ENCODE results near the gene DPPA5.
A peak's percentile ranks its signal among the peaks of the same experiment; 100 is the strongest.
"Not testable (repeated sequence)": the region's sequence is repeated elsewhere in the genome, so short reads cannot be mapped to it uniquely, and the experiment has no call there.

Gene DPPA5

DNA sequence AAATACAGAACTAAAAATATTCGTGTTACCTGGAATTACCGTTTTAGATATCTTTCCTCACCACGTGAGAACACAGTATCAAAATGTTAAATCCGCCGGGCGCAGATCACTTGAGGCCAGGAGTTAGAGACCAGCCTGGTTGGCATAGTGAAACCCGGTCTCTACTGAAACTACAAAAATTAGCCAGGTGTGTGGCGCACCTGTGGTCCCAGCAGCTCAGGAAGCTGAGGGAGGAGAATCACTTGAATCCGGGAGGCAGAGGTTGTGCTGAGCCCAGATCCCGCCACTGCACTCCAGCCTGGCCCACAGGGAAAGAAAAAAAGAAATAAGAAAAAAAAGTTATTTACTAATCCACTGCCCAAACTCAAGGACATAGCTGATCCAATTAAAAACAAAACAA, 35.8 kb upstream of the DPPA5 start:
- no peak overlapping the region for H3K27ac ChIP-seq
- TF ChIP-seq, protein P1, sequence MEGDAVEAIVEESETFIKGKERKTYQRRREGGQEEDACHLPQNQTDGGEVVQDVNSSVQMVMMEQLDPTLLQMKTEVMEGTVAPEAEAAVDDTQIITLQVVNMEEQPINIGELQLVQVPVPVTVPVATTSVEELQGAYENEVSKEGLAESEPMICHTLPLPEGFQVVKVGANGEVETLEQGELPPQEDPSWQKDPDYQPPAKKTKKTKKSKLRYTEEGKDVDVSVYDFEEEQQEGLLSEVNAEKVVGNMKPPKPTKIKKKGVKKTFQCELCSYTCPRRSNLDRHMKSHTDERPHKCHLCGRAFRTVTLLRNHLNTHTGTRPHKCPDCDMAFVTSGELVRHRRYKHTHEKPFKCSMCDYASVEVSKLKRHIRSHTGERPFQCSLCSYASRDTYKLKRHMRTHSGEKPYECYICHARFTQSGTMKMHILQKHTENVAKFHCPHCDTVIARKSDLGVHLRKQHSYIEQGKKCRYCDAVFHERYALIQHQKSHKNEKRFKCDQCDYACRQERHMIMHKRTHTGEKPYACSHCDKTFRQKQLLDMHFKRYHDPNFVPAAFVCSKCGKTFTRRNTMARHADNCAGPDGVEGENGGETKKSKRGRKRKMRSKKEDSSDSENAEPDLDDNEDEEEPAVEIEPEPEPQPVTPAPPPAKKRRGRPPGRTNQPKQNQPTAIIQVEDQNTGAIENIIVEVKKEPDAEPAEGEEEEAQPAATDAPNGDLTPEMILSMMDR (IDR thresholded peaks at IDR 0.05): no peak
- no peak for TF ChIP-seq ZFX (IDR thresholded peaks at IDR 0.05; ENCODE audit: borderline replicate concordance)

DNA sequence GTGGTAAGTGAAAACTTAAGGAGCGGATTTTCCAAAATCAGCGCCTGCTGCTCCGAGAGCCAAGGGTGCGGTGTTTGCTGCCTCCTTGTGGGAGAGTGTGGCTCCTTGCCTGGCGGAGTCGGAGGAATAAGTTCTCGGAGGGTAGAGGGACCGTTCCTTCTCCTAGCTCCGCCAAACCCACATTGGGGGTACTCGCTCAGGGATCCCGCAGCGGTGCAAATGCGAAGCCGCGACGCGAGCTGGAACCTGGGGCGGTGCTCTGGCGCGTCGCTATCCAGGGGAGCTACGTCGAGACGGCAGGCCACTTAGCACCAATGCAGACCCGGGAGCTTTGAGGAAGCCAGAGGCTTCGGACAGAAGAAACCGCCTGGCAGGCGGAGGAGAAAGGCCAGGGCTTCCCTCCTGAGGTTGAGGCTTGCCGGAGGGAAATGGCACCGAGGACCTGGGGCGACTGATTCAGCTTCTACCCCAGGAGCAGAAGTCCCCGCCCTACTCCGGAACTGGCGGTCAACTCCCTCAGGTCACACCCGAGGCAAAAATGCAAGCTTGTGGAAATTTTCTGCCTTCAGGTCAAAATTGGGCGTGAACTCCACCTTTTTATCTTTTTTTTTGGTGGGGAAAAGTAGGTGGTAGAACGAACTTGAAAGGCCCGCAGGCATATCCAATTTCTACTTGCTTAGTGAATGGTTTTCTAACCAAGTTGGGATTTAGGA, 34.9 kb upstream of the DPPA5 start:
- H3K27ac ChIP-seq: no peak overlapping the region
- TF ChIP-seq, protein P1 (IDR thresholded peaks at IDR 0.05): peak; percentile 88
- no peak for TF ChIP-seq ZFX (IDR thresholded peaks at IDR 0.05; ENCODE audit: borderline replicate concordance)

DNA sequence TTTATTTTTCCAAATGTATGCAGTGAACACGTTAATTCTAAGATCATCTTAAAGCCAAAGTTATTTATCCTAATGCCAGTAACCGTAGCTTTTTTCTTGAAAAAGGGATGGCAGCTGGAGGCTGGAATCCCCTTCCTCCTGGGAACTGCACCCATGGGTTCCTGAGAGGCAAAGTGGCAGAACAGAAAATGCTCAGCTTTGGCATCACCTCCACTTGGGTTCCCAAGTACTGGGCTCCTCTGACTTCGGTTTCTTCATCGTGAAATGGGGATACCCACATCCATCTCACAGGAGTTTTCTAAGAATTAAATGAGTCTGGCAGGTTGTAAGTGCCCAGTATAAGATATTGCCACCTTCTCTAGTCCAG, 34.3 kb upstream of the DPPA5 start:
- TF ChIP-seq ZFX (IDR thresholded peaks at IDR 0.05; ENCODE audit: borderline replicate concordance): no peak
- TF ChIP-seq, protein P1 (IDR thresholded peaks at IDR 0.05): no peak
- H3K27ac ChIP-seq: no peak overlapping the region

DNA sequence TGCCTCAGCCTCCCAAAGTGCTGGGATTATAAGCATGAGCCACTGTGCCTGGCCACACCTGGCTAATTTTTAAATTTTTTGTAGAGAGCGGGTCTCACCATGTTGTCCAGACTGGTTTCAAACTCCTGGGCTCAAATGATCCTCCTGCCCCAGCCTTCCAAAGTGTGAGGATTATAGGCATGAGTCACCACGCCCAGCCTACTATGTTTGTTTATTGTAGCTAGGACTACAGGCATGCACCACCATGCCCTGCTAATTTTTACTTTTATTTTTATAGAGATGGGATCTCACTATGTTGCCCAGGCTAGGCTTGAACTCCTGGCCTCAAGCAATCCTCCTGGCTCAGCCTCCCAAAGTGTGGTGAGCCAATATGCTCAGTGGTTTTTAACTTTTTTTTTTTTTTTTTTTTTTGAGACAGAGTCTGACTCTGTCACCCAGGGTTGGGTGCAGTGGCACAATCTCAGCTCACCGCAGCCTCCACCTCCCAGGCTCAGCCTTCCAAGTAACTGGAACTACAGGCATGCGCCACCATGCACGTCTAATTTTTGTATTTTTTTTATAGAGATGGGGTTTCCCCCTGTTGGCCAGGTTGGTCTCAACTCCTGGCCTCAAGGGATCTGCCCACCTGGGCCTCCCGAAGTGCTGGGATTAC, 28.5 kb upstream of the DPPA5 start:
- TF ChIP-seq ZFX (IDR thresholded peaks at IDR 0.05; ENCODE audit: borderline replicate concordance): no peak
- TF ChIP-seq, protein P1 (IDR thresholded peaks at IDR 0.05): no peak
- no peak overlapping the region for H3K27ac ChIP-seq

DNA sequence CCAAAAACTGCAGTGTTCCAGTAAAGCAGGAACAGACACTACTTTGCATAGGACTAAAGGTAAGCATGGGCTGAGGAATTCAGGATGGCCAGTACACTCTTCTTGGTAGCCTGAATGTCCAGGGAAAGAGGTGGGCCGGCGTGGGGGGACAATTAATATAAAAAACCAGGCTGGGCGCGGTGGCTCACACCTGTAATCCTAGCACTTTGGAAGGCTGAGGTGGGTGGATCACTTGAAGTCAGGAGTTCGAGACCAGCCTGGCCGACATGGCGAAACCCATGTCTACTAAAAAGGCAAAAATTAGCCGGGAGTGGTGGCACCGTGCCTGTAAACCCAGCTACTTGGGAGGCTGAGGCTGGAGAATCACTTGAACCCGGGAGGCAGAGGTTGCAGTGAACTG, 27.5 kb upstream of the DPPA5 start:
- H3K27ac ChIP-seq: not testable (repeated sequence)

DNA sequence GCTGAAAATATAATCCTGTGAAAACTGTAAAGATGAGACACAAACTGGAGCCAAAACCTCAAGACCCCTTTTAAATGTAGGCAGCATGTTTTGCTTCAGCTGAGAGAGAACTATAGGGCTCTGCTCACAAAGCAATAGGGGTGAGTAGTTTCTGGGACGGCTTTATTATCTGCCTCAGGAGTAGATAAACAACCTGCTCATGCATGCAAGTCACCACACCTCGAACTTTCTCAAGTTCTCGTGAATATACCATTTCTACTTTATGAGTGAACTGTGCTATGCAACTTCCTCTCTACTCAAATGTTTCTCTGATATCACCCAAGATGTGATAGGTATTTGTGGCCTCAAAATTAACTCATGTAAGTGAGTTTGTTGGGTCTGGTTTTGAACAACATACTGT, 23.1 kb upstream of the DPPA5 start:
- no peak overlapping the region for H3K27ac ChIP-seq
- TF ChIP-seq, protein P1 (IDR thresholded peaks at IDR 0.05): no peak
- no peak for TF ChIP-seq ZFX (IDR thresholded peaks at IDR 0.05; ENCODE audit: borderline replicate concordance)

DNA sequence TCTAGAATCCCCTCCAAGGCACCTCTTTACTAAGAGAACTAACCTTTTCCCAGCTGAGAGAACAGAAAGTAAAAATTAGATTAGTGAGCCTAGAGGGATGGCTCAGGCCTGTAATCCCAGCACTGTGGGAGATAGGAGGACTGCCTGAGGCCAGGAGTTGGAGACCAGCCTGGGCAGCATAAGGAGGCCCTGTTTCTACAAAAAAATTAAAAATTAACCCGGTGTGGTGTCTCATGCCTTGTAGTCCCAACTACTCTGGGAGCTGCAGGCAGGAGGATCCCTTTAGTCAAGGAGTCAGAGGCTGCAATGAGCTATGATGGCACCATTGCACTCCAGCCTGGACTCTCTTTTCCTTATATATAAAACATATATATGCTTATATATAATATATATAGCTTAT, 21.1 kb upstream of the DPPA5 start:
- TF ChIP-seq ZFX (IDR thresholded peaks at IDR 0.05; ENCODE audit: borderline replicate concordance): no peak
- TF ChIP-seq, protein P1 (IDR thresholded peaks at IDR 0.05): no peak
- H3K27ac ChIP-seq: peak overlapping the region; percentile 32; the same call in 1 of the 2 replicates
